ENCODE results near the gene SLC25A41.

DNA sequence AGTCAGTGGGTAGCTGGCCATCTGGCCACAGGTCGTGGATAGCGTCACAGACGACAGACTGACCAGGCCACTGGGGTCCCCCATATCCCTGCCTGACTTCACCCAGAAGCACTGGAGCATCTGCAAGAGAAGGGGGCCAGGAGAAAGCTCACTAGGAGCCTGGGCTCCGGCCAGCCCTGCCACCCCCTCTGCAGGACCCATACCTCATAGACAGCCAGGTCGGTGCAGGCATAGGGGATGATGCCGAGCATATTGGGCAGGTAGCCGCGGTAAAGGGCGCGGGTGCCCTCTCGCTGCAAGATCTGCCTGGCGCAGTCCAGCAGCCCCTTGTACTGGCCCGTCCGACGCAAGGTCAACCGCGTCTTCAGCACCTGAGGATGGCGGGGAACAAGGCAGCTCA, 6.4 kb downstream of the SLC25A41 start:
- no peak for TF ChIP-seq POLR2A (IDR thresholded peaks at IDR 0.05; ENCODE audit: low read length)
- no peak for TF ChIP-seq GATA1 (IDR thresholded peaks at IDR 0.05; ENCODE audit: low read depth, low read length)
